ENCODE data around the gene GTF2H4.
"Not testable (repeated sequence)": the region's sequence is repeated elsewhere in the genome, so short reads cannot be mapped to it uniquely, and the experiment has no call there.

The GTF2H4 gene

DNA sequence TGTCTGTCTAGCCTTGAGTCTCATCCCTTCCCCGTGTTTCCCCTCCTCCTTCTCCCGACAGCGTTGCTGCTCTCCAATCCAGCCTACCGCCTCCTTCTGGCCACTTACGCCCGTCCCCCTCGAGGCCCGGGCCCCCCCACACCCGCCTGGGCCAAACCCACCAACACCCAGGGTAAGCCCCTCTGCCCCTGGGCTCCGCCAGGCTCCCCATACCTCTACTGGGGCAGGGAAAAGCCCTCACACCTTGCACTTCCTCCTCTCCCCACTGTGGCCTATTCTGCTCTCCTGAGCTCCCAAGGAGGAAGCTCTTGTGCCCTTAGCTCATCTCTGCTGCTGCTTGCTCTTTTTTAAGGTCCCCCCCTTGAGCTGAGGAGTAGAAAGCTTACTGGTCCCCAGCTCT, 12.7 kb upstream of the GTF2H4 start:
- DNase-seq (ENCODE audit: low read depth) = no peak

DNA sequence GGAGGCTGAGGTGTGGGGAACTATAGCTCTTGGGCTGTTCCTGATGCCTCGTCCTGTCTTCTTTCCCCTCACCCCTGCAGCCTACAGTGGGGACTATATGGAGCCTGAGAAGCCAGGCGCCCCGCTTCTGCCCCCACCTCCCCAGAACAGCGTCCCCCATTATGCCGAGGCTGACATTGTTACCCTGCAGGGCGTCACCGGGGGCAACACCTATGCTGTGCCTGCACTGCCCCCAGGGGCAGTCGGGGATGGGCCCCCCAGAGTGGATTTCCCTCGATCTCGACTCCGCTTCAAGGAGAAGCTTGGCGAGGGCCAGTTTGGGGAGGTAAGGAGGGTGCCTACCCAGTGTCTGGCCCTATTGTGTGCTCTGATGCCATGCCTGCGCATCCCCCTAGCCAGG, 11.5 kb upstream of the GTF2H4 start:
- no peak for DNase-seq (ENCODE audit: low read depth)

DNA sequence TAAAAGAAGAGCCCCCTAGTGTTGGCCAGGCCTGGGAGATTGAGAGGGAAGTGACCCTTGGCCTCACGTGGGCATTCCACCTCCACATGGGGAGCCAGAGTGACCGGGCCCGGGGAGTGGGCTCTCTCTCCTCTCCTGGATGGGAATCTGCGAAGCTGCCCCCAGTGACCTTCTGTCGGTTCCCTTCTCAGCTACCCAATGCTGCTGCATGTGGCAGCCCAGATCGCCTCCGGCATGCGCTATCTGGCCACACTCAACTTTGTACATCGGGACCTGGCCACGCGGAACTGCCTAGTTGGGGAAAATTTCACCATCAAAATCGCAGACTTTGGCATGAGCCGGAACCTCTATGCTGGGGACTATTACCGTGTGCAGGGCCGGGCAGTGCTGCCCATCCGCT, 10.1 kb upstream of the GTF2H4 start:
- DNase-seq (ENCODE audit: low read depth) = no peak

DNA sequence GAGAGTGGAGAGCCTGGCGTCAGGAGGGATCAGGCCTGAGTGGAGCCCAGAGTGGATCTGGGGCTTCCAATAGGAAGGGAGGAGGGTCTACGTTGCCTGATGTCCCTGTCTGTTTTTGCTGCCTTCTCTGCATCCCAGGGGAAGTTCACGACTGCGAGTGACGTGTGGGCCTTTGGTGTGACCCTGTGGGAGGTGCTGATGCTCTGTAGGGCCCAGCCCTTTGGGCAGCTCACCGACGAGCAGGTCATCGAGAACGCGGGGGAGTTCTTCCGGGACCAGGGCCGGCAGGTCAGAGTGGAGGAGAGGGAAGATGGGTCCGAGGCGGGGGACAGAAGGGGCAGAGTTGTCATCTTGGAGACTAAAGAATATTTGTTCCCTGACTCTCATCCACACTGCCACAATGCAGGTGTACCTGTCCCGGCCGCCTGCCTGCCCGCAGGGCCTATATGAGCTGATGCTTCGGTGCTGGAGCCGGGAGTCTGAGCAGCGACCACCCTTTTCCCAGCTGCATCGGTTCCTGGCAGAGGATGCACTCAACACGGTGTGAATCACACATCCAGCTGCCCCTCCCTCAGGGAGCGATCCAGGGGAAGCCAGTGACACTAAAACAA, 9.2 kb upstream of the GTF2H4 start:
- DNase-seq (ENCODE audit: low read depth) = no peak

DNA sequence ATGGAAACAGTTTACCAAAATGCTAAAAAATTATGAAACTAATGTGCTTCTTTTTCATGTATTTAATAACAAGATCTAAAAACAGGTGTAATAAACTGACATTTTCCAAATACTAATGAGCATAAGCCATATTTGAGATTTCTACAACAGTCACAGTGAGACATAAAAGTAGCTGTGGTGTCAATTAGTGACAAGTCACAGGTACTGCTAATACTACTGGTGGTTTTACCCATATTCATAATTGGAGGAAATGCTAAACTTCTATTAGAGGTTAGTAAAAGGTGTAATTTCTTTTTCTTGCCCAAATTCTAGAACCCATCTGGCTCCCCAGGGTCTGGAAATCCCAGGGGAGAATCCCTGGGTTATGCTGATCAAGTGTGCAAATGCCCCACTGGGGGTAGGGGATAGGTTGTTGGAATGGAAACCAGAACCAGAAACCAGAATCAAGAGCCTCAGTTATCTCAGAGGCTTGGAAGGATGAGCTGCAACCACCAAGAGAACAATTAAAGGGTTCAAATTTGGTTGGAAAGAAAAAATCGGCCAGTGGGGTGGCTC, 7.1 kb upstream of the GTF2H4 start:
- DNase-seq (ENCODE audit: low read depth) = no peak

DNA sequence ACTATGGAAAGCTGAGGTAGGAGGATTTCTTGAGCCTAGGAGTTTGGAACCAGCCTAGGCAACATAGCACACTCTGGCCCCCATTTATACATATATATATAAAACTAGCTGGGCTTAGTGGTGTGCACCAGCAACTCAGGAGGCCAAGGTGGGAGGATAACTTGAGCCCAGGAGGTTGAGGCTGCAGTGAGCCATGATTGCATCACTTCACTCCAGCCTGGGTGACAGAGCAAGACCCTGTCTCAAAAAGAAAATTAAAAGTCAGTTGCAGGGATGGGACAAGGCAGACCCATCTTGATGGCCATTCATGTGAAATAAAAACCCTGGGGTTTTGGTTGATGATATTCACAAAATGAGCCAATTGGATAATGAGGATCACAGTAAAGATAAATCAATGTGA, 6.6 kb upstream of the GTF2H4 start:
- no peak for DNase-seq (ENCODE audit: low read depth)

DNA sequence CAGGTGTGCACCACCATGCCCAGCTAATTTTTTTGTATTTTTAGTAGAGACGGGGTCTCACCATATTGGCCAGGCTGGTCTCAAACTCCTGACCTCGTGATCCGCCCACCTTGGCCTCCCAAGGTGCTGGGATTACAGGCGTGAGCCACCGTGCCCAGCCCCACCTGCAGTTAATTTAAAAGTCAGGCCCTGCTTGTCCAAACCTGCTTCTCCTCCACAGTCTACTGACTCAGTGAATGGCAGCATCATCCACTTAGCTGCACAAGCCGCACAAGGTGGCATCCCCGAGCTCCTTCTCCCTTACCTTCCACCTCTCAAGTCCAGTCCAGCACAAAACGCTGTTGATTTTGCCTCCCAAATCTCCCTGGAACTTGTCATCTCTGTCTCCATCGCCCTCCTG, 5.8 kb upstream of the GTF2H4 start:
- DNase-seq (ENCODE audit: low read depth) = not testable (repeated sequence)

DNA sequence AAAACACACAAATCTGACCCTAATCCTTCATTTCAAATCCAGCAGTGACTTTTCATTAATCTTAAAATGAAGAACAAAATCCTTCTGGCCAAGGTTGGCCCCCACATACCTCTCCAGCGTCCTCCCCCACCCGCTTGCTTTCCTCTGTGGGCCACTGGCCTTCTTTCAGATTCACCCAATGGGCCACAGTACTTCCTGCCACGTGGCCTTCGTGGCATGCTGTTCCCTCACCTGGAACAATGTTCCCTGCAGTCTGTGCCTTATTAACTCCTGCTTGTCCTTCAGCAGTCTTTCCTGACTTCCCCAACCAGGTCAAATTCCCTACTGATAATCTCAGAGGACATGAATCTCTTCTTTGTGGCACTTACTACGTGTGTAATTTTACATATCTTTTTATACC, 5.3 kb upstream of the GTF2H4 start:
- DNase-seq (ENCODE audit: low read depth) = no peak

DNA sequence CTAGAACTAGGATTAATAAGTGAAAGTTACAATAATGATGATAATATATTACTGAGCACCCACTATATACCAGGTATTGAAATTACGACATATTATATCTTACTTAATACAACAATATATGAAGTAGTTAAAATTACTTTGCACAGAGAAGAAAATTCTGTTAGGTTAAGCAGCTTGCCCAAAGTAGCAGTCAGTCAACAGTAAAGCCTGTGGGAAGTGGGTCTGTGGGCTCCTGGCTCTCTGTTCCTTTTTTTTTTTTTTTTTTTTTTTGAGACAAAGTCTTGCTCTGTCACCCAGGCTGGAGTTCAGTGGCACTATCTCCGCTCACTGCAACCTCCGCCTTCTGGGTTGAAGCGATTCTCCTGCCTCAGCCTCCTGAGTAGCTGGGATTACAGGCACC, 4.8 kb upstream of the GTF2H4 start:
- DNase-seq (ENCODE audit: low read depth) = no peak

DNA sequence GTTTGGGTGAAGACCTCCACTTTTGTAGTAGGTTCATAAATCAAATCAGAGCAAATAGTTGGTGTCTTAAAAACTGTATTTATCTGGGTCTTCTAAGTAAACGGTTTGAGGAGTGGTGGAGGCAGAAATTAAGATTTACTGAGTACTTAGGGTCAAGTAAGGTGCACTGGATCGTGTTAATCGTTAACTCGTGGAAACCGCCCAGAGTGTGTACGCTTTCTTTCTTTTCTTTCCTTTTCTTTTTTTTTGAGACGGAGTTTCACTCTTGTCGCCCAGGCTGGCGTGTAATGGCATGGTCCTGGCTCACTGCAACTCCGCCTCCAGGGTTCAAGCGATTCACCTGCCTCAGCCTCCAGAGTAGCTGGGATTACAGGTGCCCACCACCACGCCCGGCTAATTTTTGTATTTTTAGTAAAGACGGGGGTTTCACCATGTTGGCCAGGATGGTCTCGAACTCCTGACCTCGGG, 683 bp upstream of the GTF2H4 start:
- not testable (repeated sequence) for DNase-seq (ENCODE audit: low read depth)

DNA sequence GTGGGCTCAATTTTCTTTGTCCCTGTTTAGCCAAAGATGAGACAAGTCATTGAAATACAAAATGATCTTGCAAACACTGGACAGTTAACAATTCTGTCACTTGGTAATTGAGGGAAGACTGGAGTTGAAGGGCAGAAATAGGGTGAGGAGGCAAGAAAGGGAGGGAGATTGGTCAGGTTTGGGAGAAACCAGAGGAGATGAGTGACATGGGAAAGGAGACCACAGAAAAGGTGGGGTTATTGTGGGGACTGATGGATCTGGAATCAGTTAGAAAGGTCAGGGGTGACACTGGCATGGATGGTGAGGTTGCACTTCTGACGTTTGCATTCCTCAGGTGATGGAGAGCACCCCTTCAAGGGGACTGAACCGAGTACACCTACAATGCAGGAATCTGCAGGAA, 693 bp downstream of the GTF2H4 start:
- no peak for DNase-seq (ENCODE audit: low read depth)

DNA sequence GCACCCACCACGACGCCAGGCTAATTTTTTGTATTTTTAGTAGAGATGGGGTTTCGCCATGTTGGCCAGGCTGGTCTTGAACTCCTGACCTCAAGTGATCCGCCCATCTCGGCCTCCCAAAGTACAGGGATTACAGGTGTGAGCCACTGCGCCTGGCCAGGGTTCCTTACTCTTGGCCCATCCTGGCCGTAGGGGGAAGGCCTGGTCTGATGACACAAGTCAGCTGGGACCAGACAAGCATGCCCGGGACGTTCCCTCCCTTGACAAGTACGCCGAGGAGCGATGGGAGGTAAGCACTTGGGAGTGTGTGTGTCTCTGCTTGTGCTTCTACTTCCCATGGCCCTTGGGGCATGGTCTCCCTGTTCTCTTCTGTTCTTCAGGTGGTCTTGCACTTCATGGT, 2.5 kb downstream of the GTF2H4 start:
- DNase-seq (ENCODE audit: low read depth) = not testable (repeated sequence)

DNA sequence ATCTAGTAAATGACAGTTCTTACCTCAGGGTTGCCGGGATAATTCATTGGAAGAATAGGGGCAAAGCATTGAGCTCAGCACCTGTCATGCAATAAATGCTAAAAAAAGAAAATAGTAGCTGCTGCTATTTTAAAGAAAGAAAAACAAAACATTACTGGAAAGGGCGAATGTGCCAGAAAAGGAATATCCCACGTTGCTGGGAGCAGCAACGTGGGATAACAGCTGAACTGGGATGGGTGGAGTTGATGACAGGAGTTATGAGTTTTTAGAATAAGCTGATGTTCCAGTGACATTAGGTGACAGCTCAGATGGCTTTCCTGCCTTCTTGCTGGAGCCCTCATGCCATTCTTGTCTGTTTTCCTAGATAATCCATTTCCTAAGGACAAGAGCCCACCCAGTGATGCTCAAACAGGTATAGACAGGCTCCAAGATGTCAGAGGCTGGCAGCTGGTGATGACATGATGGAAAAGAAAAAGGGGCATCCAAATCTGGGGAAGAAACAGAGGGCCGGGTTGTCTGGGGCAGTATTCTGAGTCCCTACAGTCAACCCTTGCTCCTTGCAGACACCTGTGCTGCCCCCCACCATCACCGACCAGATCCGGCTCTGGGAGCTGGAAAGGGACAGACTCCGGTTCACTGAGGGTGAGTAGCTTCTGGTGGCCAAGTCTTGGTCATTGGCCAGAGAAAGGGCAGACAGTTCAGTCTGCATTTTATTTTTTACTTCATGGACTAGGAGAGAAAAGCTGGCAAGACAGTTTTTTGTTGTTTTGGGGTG, 4.9 kb downstream of the GTF2H4 start:
- DNase-seq (ENCODE audit: low read depth) = no peak

DNA sequence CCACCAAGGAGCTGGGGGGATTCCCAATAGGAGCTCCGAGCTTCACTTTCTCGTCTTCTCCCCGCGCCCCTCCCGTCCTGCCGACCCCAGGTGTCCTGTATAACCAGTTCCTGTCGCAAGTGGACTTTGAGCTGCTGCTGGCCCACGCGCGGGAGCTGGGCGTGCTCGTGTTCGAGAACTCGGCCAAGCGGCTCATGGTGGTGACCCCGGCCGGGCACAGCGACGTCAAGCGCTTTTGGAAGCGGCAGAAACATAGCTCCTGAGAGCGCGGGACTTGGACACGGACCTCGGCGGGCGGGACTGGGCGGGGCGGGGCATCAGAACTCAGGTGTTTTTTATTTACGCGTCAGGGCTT, 5.7 kb downstream of the GTF2H4 start:
- no peak for DNase-seq (ENCODE audit: low read depth)

DNA sequence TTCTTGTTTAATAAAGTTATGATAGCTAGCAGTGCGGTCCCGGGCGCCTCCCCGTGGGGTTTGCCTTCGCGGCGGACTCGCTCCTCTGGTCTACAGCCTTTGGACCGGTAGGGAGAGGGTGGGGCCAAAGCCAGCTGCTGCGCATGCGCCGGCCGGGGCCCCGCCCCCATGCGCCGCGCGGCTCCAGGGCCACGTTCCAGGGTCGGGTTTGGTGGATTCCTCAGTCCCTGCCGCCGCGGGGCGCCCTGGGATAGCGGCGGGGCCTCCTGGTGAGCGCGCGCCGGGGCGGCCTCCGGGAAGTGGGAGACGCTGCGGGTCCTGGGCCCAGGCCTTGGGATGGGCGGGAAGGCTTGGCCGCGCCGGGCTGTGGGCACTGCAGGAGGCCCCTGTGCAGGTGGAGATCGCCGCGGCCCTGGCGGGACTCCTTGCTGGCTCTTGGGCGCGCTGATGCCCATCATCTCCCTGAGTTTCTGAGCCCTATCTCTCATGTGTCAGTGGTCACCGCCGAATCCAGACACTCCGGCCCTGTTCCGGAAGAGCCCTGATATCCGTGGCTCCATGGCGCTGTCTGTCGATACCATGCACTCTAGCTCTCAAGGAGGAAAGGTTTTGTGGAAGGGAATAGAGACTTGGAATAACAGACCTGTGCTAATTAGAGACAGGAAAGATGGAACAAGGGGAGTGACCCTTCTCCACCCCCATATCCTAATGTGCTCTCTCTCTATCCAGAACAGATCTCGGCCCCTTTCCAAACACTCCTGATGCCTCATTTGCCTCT, 6.3 kb downstream of the GTF2H4 start, which contains the start of gene VARS2:
Gene VARS2 (plus strand): TSS at position 163 of the 778 bp plus-strand sequence. CDS start 599 bp downstream, at position 762.
- DNase-seq (ENCODE audit: low read depth) = peak; percentile 90

DNA sequence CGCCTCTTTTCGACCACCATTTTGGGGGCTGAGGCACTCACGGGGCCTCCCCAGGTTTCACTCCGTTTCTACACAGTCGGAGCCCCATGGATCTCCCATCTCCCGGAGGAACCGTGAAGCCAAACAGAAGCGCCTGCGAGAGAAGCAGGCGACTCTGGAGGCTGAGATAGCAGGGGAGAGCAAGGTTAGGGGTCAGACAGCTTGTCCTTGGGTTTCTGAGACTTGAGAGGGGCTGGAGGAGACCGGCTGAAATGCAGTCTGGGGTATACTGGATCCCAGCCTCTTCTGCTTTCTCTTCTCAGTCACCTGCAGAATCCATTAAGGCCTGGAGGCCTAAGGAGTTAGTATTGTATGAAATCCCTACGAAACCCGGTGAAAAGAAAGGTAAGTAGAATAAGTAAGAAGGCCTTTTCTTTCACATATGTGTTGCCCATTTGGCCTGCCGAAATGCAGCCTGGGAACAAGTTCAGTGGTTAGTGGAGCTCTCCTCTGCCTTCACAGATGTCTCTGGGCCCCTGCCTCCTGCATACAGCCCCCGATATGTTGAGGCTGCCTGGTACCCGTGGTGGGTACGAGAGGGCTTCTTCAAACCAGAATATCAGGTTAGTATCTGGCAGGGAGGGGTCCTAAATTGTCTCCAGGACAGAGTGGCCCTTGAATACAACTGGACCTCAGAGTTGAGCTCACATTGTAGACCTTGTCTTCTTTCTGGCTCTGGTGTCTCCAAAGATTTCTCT, 7.0 kb downstream of the GTF2H4 start:
- no peak for DNase-seq (ENCODE audit: low read depth)

DNA sequence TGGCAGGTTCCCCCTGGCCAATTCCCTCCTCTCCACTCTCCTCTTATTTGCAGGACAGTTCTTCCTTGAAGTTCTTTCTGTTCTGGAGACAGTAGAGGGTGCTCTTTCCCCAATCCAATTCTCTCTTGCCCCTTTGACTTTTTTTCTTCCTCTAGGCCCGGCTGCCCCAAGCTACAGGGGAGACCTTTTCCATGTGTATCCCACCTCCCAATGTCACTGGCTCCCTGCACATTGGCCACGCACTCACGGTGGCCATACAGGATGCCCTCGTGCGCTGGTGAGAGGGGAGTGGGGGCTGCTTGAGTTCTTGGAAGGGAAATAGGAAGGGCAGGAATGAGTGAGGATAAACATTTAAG, 7.6 kb downstream of the GTF2H4 start:
- peak; percentile 67 for DNase-seq (ENCODE audit: low read depth)

DNA sequence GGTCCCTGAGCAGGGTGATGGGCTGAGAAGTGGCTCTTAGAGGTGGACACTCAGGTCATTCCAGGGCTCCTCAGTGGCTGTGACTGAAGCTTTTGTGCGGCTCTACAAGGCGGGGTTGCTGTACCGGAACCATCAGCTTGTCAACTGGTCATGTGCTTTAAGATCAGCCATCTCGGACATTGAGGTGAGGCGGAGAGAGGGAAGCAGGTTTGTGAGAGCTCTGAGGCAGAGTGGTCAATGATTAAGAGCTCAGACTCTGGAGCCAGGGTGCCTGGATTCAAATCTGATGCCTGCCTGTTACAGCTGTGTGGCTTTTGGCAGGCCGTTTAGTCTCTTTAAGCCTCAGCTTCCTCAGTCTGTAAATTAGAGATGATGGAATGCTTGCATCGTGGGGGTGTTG, 9.0 kb downstream of the GTF2H4 start:
- DNase-seq (ENCODE audit: low read depth) = no peak

DNA sequence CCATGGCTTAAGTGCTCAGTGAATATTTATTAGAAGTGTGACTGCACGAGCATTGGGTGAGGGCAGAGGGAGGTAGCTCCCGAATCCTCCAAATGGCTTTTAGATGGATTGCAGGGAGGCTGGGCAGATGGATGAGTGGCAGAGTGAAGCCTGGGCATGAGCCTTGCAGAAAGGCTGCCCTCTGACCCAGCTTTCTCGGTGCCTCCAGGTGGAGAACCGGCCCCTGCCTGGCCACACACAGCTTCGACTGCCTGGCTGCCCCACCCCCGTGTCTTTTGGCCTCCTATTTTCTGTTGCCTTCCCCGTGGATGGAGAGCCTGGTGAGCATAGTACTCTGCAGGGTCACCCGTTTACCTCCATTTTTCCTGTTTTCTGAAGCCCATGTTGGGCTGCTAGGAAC, 9.5 kb downstream of the GTF2H4 start:
- no peak for DNase-seq (ENCODE audit: low read depth)

DNA sequence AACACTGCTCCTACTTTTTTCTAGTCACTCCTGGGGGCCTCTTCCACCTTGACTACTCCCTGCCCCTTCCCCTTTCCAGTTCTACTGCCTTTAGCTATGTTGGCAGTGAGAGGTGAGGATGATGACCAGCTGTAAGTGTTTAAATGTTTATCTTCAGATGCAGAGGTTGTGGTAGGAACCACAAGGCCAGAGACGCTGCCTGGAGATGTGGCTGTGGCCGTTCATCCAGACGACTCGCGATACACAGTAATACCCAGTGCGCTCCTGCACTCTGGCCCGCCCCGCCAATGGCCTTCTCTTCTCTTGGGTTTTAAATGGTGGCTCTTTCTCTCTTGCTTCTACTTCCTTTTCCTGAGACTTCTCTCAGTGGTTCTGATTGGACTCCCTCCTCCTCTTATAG, 10.7 kb downstream of the GTF2H4 start:
- no peak for DNase-seq (ENCODE audit: low read depth)

DNA sequence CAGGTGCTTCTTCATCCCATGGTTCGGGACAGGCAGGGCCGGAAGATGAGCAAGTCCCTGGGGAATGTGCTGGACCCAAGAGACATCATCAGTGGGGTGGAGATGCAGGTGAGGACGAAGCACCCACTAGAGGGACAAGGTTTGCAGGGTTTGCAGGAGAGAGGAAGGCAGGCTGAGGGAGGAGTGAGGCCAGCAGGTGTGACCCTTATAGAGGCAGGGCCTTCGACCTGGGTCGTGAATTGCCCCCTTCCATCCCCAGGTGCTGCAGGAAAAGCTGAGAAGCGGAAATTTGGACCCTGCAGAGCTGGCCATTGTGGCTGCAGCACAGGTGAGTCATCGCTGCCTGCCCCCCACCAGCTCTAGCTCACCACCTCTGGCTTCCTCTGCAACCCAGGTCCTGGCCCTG, 14.4 kb downstream of the GTF2H4 start:
- no peak for DNase-seq (ENCODE audit: low read depth)

DNA sequence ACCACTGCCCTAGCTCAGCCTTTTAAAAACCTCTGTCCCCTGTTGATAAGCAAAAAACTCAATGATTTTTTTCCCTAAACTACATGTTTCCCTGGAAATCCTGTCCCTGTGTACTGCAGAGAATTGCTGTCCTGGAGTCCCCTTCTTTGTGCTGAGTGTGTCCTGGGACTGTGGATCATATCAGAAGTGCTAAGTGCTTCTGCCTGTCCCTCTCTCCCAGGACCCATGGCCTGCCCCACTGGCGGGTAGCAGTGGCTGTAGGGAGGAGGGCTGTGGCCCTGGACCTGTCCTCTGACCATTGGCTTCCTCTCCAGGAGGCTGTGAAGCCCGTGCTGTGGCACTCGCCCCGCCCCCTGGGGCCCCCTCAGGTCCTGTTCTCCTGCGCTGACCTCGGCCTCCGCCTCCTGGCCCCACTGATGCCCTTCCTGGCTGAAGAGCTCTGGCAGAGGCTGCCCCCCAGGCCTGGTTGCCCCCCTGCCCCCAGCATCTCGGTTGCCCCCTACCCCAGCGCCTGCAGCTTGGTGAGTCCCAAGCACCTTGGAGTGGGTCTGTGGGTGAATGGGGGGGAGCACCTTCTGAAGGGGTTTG, 16.1 kb downstream of the GTF2H4 start:
- not testable (repeated sequence) for DNase-seq (ENCODE audit: low read depth)
